Ovary (tissue), 3 donors: Measurements from ENCODE around the gene FLYWCH1.

Experiments used
- CTCF ChIP-seq, 3 donors: fragments of 450-650 bp in 2 of 3; fragments of 200-600 bp in 1 of 3; IDR thresholded peaks; one replicate each; pipeline versions ENCODE4 v1.5.1 to v1.8.0; 2016 to 2022; ENCODE audit warnings: antibody characterized with exemption in 3 of 3, mild to moderate bottlenecking in 1 of 3
- EP300 ChIP-seq: sonication (generic); formaldehyde crosslinking; IDR thresholded peaks from one replicate; pipeline ENCODE4 v1.6.1; 2017; ENCODE audit warnings: antibody characterized with exemption
- POLR2A ChIP-seq: fragments of 450-650 bp; IDR thresholded peaks from one replicate; pipeline ENCODE4 v1.6.1; 2017; ENCODE audit warnings: antibody characterized with exemption, mild to moderate bottlenecking, moderate library complexity
- donor health status: DM: no; HTN: no; CAD: no.

GRCh38 chr16:2971985-2972784 lies 60.5 kb downstream of the FLYWCH1 start:
- TF ChIP-seq CTCF (IDR thresholded peaks at IDR 0.05) (no peak), POLR2A (no peak), EP300 (no peak)
